ENCODE results near the gene TBCD. TPM values are rescaled to one million over a fixed set of nuclear protein-coding genes. Genes with fewer than 3 reads are reported as not detected.

The TBCD gene
- total RNA-seq, 1 experiment from 2014 or later, result 173 TPM

DNA sequence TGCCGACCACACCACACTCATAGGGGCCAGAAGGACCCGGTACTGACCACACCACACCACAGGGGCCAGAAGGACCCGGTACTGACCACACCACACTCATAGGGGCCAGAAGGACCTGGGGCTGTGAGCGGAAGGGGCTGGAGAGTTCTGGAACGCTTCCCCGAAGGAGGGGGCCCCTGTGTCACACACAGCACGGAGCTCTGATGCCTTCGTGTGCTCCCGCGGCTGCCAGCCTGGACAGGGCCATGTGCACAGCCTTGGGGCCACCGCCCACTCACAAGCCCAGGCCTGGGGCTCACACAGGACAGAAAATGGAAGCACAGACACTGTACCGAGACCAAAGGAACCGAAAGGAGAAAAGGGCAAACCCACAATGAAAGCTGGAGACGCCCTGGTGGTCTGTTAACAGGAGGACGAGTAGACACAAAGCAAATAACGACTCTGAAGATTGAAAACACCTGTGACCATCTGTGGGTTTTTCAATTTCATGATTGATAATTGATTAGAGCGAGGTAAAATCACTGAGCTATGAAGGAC lies 221.0 kb downstream of the TBCD start (continued):
- TF ChIP-seq CREM (CRISPR knock-in tag; IDR thresholded peaks at IDR 0.05), result no peak
- TF ChIP-seq GTF2I (CRISPR knock-in tag; conservative IDR thresholded peaks at IDR 0.05), result no peak
- no peak for TF ChIP-seq CBFB (CRISPR knock-in tag; IDR thresholded peaks at IDR 0.05; ENCODE audit: low read depth)
- TF ChIP-seq, protein P1, sequence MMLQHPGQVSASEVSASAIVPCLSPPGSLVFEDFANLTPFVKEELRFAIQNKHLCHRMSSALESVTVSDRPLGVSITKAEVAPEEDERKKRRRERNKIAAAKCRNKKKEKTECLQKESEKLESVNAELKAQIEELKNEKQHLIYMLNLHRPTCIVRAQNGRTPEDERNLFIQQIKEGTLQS (CRISPR knock-in tag; conservative IDR thresholded peaks at IDR 0.05), result no peak
- no peak for TF ChIP-seq SMAD4 (CRISPR knock-in tag; IDR thresholded peaks at IDR 0.05)
- TF ChIP-seq, protein P2, sequence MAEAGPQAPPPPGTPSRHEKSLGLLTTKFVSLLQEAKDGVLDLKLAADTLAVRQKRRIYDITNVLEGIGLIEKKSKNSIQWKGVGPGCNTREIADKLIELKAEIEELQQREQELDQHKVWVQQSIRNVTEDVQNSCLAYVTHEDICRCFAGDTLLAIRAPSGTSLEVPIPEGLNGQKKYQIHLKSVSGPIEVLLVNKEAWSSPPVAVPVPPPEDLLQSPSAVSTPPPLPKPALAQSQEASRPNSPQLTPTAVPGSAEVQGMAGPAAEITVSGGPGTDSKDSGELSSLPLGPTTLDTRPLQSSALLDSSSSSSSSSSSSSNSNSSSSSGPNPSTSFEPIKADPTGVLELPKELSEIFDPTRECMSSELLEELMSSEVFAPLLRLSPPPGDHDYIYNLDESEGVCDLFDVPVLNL (CRISPR knock-in tag; IDR thresholded peaks at IDR 0.05; ENCODE audit: borderline replicate concordance, low read depth), result no peak
- no peak for TF ChIP-seq ERG (CRISPR knock-in tag; IDR thresholded peaks at IDR 0.05)

DNA sequence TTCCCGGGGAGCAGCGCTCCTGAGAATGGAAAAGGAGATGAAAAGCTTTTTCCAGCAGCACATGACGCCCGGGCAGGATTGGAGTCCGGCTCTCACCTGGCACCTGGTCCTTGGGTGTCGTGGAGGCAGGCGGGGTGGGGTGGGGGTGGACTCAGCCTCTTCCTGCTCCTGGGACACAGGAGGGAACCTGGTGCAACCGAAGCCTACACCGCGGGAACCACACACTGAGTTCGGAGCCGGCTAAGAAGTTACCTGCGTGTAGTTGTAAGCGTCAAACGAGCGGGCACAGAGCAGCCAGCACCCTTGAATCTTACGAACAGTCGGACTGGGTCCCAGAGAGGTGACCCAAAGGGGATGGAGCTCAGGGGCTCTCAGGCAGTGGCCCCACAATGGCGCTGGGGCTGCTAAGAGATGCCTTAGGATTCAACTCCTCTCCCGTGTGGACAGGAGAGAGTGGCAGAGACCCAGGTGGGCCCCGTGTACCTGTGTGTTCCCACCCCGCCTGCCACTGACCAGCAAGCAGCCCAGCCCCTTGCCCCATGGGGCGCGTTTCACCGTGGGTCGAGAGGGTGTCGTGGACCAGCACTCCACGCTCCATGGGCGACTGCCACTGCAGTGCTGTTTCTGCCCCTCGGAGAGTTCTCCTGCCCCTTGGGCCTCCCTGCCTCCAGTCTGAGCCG lies 221.7 kb downstream of the TBCD start:
- no peak for TF ChIP-seq ZNF219 (CRISPR knock-in tag; IDR thresholded peaks at IDR 0.05; ENCODE audit: borderline replicate concordance)
- TF ChIP-seq, protein P3, sequence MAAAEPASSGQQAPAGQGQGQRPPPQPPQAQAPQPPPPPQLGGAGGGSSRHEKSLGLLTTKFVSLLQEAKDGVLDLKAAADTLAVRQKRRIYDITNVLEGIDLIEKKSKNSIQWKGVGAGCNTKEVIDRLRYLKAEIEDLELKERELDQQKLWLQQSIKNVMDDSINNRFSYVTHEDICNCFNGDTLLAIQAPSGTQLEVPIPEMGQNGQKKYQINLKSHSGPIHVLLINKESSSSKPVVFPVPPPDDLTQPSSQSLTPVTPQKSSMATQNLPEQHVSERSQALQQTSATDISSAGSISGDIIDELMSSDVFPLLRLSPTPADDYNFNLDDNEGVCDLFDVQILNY (CRISPR knock-in tag; IDR thresholded peaks at IDR 0.05), result no peak
- TF ChIP-seq NR1H2 (CRISPR knock-in tag; IDR thresholded peaks at IDR 0.05), result no peak
- no peak for TF ChIP-seq ELF4 (CRISPR knock-in tag; IDR thresholded peaks at IDR 0.05; ENCODE audit: low read depth)
- TF ChIP-seq, protein P4, sequence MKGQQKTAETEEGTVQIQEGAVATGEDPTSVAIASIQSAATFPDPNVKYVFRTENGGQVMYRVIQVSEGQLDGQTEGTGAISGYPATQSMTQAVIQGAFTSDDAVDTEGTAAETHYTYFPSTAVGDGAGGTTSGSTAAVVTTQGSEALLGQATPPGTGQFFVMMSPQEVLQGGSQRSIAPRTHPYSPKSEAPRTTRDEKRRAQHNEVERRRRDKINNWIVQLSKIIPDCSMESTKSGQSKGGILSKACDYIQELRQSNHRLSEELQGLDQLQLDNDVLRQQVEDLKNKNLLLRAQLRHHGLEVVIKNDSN (CRISPR knock-in tag; IDR thresholded peaks at IDR 0.05), result no peak
- TF ChIP-seq, protein P5, sequence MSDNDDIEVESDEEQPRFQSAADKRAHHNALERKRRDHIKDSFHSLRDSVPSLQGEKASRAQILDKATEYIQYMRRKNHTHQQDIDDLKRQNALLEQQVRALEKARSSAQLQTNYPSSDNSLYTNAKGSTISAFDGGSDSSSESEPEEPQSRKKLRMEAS (CRISPR knock-in tag; IDR thresholded peaks at IDR 0.05), result no peak
- TF ChIP-seq, protein P6, sequence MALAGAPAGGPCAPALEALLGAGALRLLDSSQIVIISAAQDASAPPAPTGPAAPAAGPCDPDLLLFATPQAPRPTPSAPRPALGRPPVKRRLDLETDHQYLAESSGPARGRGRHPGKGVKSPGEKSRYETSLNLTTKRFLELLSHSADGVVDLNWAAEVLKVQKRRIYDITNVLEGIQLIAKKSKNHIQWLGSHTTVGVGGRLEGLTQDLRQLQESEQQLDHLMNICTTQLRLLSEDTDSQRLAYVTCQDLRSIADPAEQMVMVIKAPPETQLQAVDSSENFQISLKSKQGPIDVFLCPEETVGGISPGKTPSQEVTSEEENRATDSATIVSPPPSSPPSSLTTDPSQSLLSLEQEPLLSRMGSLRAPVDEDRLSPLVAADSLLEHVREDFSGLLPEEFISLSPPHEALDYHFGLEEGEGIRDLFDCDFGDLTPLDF (CRISPR knock-in tag; IDR thresholded peaks at IDR 0.05), result no peak
- no peak for TF ChIP-seq NFYB (CRISPR knock-in tag; conservative IDR thresholded peaks at IDR 0.05; ENCODE audit: low read depth)
- TF ChIP-seq HMGA2 (CRISPR knock-in tag; IDR thresholded peaks at IDR 0.05), result no peak
- no peak for TF ChIP-seq ERG (CRISPR knock-in tag; IDR thresholded peaks at IDR 0.05)
- no peak for TF ChIP-seq SP1 (CRISPR knock-in tag; conservative IDR thresholded peaks at IDR 0.05)
- no peak for TF ChIP-seq RELA (CRISPR knock-in tag; IDR thresholded peaks at IDR 0.05; ENCODE audit: borderline replicate concordance)
- TF ChIP-seq NFATC4 (CRISPR knock-in tag; IDR thresholded peaks at IDR 0.05), result no peak
- TF ChIP-seq ESRRA (CRISPR knock-in tag; IDR thresholded peaks at IDR 0.05; ENCODE audit: borderline replicate concordance), result no peak
- no peak for TF ChIP-seq GTF2I (CRISPR knock-in tag; conservative IDR thresholded peaks at IDR 0.05)
- Mint-ChIP-seq H3K27ac (no peak overlapping the region), H3K36me3 (peaks cover 3% of the 10 kb centered on the region; the same call in 1 of the 2 replicates), H3K4me1 (no peaks in the 10 kb centered on the region), H3K27me3 (ENCODE audit: low read depth) (no peaks in the 10 kb centered on the region), H3K9me3 (peaks cover 4% of the 10 kb centered on the region; the same call in 1 of the 2 replicates), H3K4me3 (no peak overlapping the region)
- no peak for ATAC-seq
- DNase-seq (ENCODE audit: low spot score), result no peak
- ChIA-PET POLR2A (no interaction called here), CTCF (interaction anchor here (0.8 to 1.0 kb wide), 2 partner anchors 192 to 305 kb away, joined by 3 read pairs; no protein-coding TSS in a partner anchor)
